Body of pancreas (tissue), 4 donors: ENCODE data around the gene SETD5. TPM values are rescaled to one million over a fixed set of nuclear protein-coding genes. Genes with fewer than 3 reads are reported as not detected.

Experiments
- ATAC-seq: fragments of 150-250 bp; one replicate; pipeline ENCODE4 v1.9.1; 2016
- DNase-seq, 4 donors: peaks; one replicate each; pipeline ENCODE4 v3.0.0-alpha.2; 2019
- H3K27ac ChIP-seq, 4 donors: fragments of 200-600 bp; sonication (generic); 1 replicate in 3 of 4; 2 replicates in 1 of 4; pipeline versions ENCODE4 v1.5.1 to v1.6.1; 2016 to 2019; ENCODE audit warnings: mild to moderate bottlenecking in 1 of 4, mixed read lengths in 1 of 4, moderate library complexity in 1 of 4
- H3K27me3 ChIP-seq, 2 donors: fragments of 200-600 bp; sonication (generic); one replicate each; pipeline ENCODE4 v1.6.0; 2016; ENCODE audit warnings: mild to moderate bottlenecking in 1 of 2
- H3K36me3 ChIP-seq, 2 donors: fragments of 200-600 bp; sonication (generic); replicated peaks in 1 of 2; 2 replicates each; pipeline ENCODE4 v1.5.1; 2016; ENCODE audit warnings: low read depth in 2 of 2; ENCODE audit not compliant: insufficient read depth in 1 of 2
- H3K4me1 ChIP-seq: fragments of 200-600 bp; sonication (generic); one replicate; pipeline ENCODE4 v1.6.0; 2016
- H3K4me3 ChIP-seq, 2 donors: fragments of 200-600 bp; sonication (generic); 1 replicate in 1 of 2; 2 replicates in 1 of 2; pipeline ENCODE4 v1.5.1; 2016 to 2019
- H3K9me3 ChIP-seq, 3 donors: fragments of 200-600 bp; sonication (generic); 1 replicate in 2 of 3; 2 replicates in 1 of 3; pipeline ENCODE4 v1.5.1; 2016
- CTCF ChIP-seq, 7 experiments: fragments of 450-650 bp in 4 of 7; fragments of 200-600 bp in 3 of 7; sonication (generic) in 3 of 7; IDR thresholded peaks; one replicate each; pipeline ENCODE4 v1.5.1; 2016 to 2019; ENCODE audit warnings: antibody characterized with exemption in 7 of 7
- POLR2A ChIP-seq, 3 donors: fragments of 450-650 bp; IDR thresholded peaks; one replicate each; pipeline ENCODE4 v1.6.1; 2016; ENCODE audit warnings: antibody characterized with exemption in 3 of 3, mild to moderate bottlenecking in 2 of 3
- WGBS, 2 donors: methylation state at CpG; one replicate each; pipeline ENCODE4 v1.1.5; 2017; 5-methylcytosine and 5-hydroxymethylcytosine counted together
- intact Hi-C: fragments of 100-400 bp; cut with DNase I; formaldehyde crosslinking; loops from one replicate; pipeline ENCODE4 v1.15.1; 2023
- total RNA-seq, 2 donors: library from RNA; depleted of rRNA; stranded (reverse); fragments of >200 nt; gene quantifications; one replicate each; pipeline ENCODE4 v1.1.0, GENCODE V29; 2016

The SETD5 gene
- total RNA-seq, 2 donors from 2014 or later = 64.3 to 102 TPM

GRCh38 chr3:9514956-9515355 lies 117.5 kb downstream of the SETD5 start:
- Histone ChIP-seq H3K27me3 (no peaks in the 10 kb centered on the region), H3K27ac (no peak overlapping the region), H3K4me1 (no peaks in the 10 kb centered on the region), H3K36me3 (no peaks in the 10 kb centered on the region), H3K9me3 (no peaks in the 10 kb centered on the region), H3K4me3 (no peak overlapping the region)
- WGBS, 2 donors = 50 to 60% methylated on average over 2 of the region's 2 CpGs
- no peak for TF ChIP-seq CTCF (IDR thresholded peaks at IDR 0.05)
- TF ChIP-seq POLR2A (IDR thresholded peaks at IDR 0.05) = no peak
- no peak for ATAC-seq
- intact Hi-C loops = no loop called here
- DNase-seq = no peak

GRCh38 chr3:9525078-9525477 lies 127.7 kb downstream of the SETD5 start:
- ATAC-seq (no peak), DNase-seq (no peak)
- H3K27me3 ChIP-seq = no peaks in the 10 kb centered on the region
- 53 to 75% methylated on average over 2 of the region's 2 CpGs for WGBS, 2 donors
- no peaks in the 10 kb centered on the region for H3K36me3 ChIP-seq
- intact Hi-C loops = no loop called here
- no peaks in the 10 kb centered on the region for H3K4me1 ChIP-seq
- no peaks in the 10 kb centered on the region for H3K9me3 ChIP-seq
- no peak overlapping the region for H3K27ac ChIP-seq
- H3K4me3 ChIP-seq = no peak overlapping the region
- TF ChIP-seq CTCF (IDR thresholded peaks at IDR 0.05) (no peak), POLR2A (IDR thresholded peaks at IDR 0.05) (no peak)

Other genes starting within 250 kb of the SETD5 start
- 10 to 100 TPM; 10.9 to 11.4 TPM for gene SRGAP3, start 148.0 kb upstream of the SETD5 start, total RNA-seq
- gene THUMPD3, start 34.6 kb upstream of the SETD5 start, total RNA-seq = 10 to 100 TPM; 16.1 to 27.0 TPM
- gene LHFPL4, start 156.2 kb downstream of the SETD5 start, total RNA-seq = under 1 TPM; 0.52 to 0.66 TPM